Measurements from ENCODE around the gene KDM4F.

- TF ChIP-seq CTCF (IDR thresholded peaks at IDR 0.05; ENCODE audit: control extremely low read depth in 1 of 3, insufficient read depth in 1 of 3, low read depth in 1 of 3, low read length in 3 of 3) (no peak), EP300 (IDR thresholded peaks at IDR 0.05; ENCODE audit: borderline replicate concordance in 1 of 2, low read depth in 2 of 2, low read length in 2 of 2) (no peak), RAD21 (IDR thresholded peaks at IDR 0.05 in 1 of 2, conservative IDR thresholded peaks at IDR 0.05 in 1 of 2; ENCODE audit: low read depth in 2 of 2, low read length in 2 of 2) (no peak), RFX5 (IDR thresholded peaks at IDR 0.05; ENCODE audit: borderline replicate concordance, low read depth, low read length) (no peak), JUND (IDR thresholded peaks at IDR 0.05; ENCODE audit: low read length) (no peak), POLR2A (IDR thresholded peaks at IDR 0.05; ENCODE audit: control extremely low read depth in 1 of 2, low read depth in 2 of 2, low read length in 2 of 2) (no peak), BRCA1 (IDR thresholded peaks at IDR 0.05; ENCODE audit: low read depth, low read length) (no peak), USF2 (IDR thresholded peaks at IDR 0.05; ENCODE audit: low read length) (no peak), EZH2 (IDR thresholded peaks at IDR 0.05; ENCODE audit: low read depth, low read length, severe bottlenecking) (no peak), CHD2 (IDR thresholded peaks at IDR 0.05; ENCODE audit: low read length) (no peak)
Measured at GRCh38 chr11:95084509-95084908, 35.3 kb downstream of the KDM4F start.
